ENCODE data around the gene S1PR4. TPM values are rescaled to one million over a fixed set of nuclear protein-coding genes. Genes with fewer than 3 reads are reported as not detected.

Gene S1PR4
- polyA plus RNA-seq, 1 of the 3 experiments (the other 2 are of a cell fraction), result not detected

DNA sequence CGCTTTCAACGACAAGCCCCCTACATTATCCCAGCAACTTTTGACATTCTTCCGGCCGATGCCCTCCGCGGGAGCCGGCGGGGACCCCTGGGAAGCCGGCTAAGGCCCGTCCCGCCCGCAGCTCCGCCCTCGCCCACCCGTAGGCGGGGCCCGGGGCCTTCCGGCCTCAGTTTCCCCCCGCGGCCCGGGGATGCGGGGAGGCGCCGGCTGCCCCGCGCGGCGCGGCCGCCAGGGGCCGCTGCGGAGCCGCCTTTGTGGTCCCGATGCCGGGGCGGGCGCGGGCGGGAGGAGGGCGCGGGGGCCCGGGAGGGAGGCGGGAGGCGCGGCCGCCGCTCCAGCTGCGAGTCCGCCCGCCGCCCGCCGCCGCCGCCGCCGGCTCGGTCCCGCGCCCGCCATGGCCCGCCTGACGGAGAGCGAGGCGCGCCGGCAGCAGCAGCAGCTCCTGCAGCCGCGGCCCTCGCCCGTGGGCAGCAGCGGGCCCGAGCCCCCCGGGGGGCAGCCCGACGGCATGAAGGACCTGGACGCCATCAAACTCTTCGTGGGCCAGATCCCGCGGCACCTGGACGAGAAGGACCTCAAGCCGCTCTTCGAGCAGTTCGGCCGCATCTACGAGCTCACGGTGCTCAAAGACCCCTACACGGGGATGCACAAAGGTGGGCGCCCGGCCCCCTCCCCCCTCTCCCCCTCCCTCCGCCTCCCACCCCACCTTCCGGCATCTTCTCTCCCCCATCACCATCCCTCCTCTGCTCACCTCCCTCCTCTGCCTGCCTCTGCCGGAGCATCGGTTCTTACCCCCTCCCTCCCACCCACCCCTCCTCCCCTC is 46.0 kb downstream of the S1PR4 start, which contains the start of gene CELF5:
Gene CELF5 (plus strand): TSS at position 316 of the 823 bp plus-strand sequence. CDS start 79 bp downstream, at position 395.
- POLR2A ChIA-PET, result no interaction called here
- H3K9ac ChIP-seq, result no peak within 1 kb of the TSS
- peak; percentile 99 for DNase-seq

DNA sequence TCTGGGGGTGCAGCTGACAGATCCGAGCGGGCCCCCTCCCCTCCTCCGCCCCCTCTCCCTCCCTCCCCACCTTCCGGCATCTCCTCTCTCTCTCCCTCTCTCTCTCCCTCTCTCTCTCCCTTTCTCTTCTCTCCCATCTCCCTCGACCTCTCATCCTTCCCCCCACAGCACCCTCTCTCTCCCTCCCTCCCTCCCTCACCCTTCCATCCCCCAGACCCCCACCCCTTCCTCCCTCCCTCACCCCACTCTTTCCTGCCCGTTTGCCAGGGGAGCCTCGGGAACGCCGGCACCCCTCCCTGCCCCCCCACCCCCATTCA is 46.6 kb downstream of the S1PR4 start:
- WGBS (ENCODE audit: low lambda C conversion rate), result 3% methylated on average over 9 of the region's 9 CpGs
- POLR2A ChIA-PET, result no interaction called here
- CTCF ChIA-PET, result interaction anchor here (0.6 to 2.2 kb wide), 16 partner anchors 9 to 274 kb away, joined by 3 to 12 read pairs (median 6); no protein-coding TSS in a partner anchor

More for the DNA sequence above, 46.0 kb downstream of the S1PR4 start, which contains the start of gene CELF5:
- 3% methylated on average over 11 of the region's 94 CpGs for WGBS (ENCODE audit: low lambda C conversion rate)
- Histone ChIP-seq H3K4me2 (peak within 1 kb of the TSS; percentile 51; the same call in 1 of the 2 replicates), H3K36me3 (replicated peaks in 1 of 2; ENCODE audit: control insufficient read depth in 1 of 2, insufficient read depth in 2 of 2, low read length in 1 of 2) (no peaks in the 10 kb centered on the region), H3K4me1 (ENCODE audit: control insufficient read depth in 1 of 2, insufficient read depth in 2 of 2, low read depth in 1 of 2, low read length in 1 of 2) (peaks cover 0 to 3% of the 10 kb centered on the region in 2 experiments; a peak in 1 of 4 replicates), H3K9me3 (no peaks in the 10 kb centered on the region), H3K79me2 (ENCODE audit: insufficient read depth) (no peaks in the 10 kb centered on the region), H3K27me3 (ENCODE audit: insufficient read depth) (no peaks in the 10 kb centered on the region), H3K4me3 (ENCODE audit: low read depth in 2 of 2, low read length in 1 of 2) (peak within 1 kb of the TSS; percentile 26 to 49; a peak in 3 of 4 replicates), H3K27ac (ENCODE audit: low read depth in 2 of 2, low read length in 1 of 2) (no peak within 1 kb of the TSS; a peak in 1 of 4 replicates), H3K9me2 (no peaks in the 10 kb centered on the region), H3F3A (replicated peaks; ENCODE audit: insufficient read depth) (no peaks in the 10 kb centered on the region), H4K20me1 (ENCODE audit: insufficient read depth) (no peaks in the 10 kb centered on the region), H2AFZ (ENCODE audit: low read depth) (no peak within 1 kb of the TSS)
- CTCF ChIA-PET, result interaction anchor here (0.6 to 3.5 kb wide), 29 partner anchors 9 to 274 kb away, joined by 3 to 17 read pairs (median 4); no protein-coding TSS in a partner anchor
- TF ChIP-seq SIN3A (IDR thresholded peaks at IDR 0.05; ENCODE audit: borderline replicate concordance, low read depth, low read length) (no peak), RAD21 (IDR thresholded peaks at IDR 0.05; ENCODE audit: low read length) (peak; percentile 37; the same call in 1 of the 2 replicates), FOXM1 (IDR thresholded peaks at IDR 0.05; ENCODE audit: low read depth) (no peak)
- TF ChIP-seq, protein P1, sequence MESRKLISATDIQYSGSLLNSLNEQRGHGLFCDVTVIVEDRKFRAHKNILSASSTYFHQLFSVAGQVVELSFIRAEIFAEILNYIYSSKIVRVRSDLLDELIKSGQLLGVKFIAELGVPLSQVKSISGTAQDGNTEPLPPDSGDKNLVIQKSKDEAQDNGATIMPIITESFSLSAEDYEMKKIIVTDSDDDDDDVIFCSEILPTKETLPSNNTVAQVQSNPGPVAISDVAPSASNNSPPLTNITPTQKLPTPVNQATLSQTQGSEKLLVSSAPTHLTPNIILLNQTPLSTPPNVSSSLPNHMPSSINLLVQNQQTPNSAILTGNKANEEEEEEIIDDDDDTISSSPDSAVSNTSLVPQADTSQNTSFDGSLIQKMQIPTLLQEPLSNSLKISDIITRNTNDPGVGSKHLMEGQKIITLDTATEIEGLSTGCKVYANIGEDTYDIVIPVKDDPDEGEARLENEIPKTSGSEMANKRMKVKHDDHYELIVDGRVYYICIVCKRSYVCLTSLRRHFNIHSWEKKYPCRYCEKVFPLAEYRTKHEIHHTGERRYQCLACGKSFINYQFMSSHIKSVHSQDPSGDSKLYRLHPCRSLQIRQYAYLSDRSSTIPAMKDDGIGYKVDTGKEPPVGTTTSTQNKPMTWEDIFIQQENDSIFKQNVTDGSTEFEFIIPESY (IDR thresholded peaks at IDR 0.05; ENCODE audit: borderline replicate concordance, low read depth), result no peak
- TF ChIP-seq, protein P2, sequence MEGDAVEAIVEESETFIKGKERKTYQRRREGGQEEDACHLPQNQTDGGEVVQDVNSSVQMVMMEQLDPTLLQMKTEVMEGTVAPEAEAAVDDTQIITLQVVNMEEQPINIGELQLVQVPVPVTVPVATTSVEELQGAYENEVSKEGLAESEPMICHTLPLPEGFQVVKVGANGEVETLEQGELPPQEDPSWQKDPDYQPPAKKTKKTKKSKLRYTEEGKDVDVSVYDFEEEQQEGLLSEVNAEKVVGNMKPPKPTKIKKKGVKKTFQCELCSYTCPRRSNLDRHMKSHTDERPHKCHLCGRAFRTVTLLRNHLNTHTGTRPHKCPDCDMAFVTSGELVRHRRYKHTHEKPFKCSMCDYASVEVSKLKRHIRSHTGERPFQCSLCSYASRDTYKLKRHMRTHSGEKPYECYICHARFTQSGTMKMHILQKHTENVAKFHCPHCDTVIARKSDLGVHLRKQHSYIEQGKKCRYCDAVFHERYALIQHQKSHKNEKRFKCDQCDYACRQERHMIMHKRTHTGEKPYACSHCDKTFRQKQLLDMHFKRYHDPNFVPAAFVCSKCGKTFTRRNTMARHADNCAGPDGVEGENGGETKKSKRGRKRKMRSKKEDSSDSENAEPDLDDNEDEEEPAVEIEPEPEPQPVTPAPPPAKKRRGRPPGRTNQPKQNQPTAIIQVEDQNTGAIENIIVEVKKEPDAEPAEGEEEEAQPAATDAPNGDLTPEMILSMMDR (IDR thresholded peaks at IDR 0.05), result peak; percentile 53

More for the DNA sequence above, 46.6 kb downstream of the S1PR4 start:
- H3K9me2 ChIP-seq, result no peaks in the 10 kb centered on the region
- H3K27me3 ChIP-seq (ENCODE audit: insufficient read depth), result no peaks in the 10 kb centered on the region
- H3F3A ChIP-seq (replicated peaks; ENCODE audit: insufficient read depth), result no peaks in the 10 kb centered on the region
- DNase-seq, result peak; percentile 78
- H2AFZ ChIP-seq (ENCODE audit: low read depth), result no peak overlapping the region
- H3K27ac ChIP-seq (ENCODE audit: low read depth in 2 of 2, low read length in 1 of 2), result no peak overlapping the region
- no peaks in the 10 kb centered on the region for H3K9me3 ChIP-seq
- TF ChIP-seq, protein P3, sequence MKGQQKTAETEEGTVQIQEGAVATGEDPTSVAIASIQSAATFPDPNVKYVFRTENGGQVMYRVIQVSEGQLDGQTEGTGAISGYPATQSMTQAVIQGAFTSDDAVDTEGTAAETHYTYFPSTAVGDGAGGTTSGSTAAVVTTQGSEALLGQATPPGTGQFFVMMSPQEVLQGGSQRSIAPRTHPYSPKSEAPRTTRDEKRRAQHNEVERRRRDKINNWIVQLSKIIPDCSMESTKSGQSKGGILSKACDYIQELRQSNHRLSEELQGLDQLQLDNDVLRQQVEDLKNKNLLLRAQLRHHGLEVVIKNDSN (IDR thresholded peaks at IDR 0.05; ENCODE audit: borderline replicate concordance, low read depth), result no peak
- TF ChIP-seq, protein P4, sequence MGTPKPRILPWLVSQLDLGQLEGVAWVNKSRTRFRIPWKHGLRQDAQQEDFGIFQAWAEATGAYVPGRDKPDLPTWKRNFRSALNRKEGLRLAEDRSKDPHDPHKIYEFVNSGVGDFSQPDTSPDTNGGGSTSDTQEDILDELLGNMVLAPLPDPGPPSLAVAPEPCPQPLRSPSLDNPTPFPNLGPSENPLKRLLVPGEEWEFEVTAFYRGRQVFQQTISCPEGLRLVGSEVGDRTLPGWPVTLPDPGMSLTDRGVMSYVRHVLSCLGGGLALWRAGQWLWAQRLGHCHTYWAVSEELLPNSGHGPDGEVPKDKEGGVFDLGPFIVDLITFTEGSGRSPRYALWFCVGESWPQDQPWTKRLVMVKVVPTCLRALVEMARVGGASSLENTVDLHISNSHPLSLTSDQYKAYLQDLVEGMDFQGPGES (IDR thresholded peaks at IDR 0.05; ENCODE audit: low read depth, low read length), result no peak
- TF ChIP-seq MXI1 (IDR thresholded peaks at IDR 0.05; ENCODE audit: low read depth, low read length) (no peak), YY1 (IDR thresholded peaks at IDR 0.05; ENCODE audit: low read depth) (no peak), RAD21 (IDR thresholded peaks at IDR 0.05; ENCODE audit: low read length) (no peak), ELF1 (IDR thresholded peaks at IDR 0.05) (no peak), TCF12 (IDR thresholded peaks at IDR 0.05) (no peak), SIN3A (IDR thresholded peaks at IDR 0.05; ENCODE audit: borderline replicate concordance, low read depth, low read length) (no peak), POLR2AphosphoS5 (IDR thresholded peaks at IDR 0.05; ENCODE audit: low read depth, low read length) (no peak), EZH2phosphoT487 (IDR thresholded peaks at IDR 0.05; ENCODE audit: borderline replicate concordance, low read depth) (no peak)
- TF ChIP-seq, protein P5, sequence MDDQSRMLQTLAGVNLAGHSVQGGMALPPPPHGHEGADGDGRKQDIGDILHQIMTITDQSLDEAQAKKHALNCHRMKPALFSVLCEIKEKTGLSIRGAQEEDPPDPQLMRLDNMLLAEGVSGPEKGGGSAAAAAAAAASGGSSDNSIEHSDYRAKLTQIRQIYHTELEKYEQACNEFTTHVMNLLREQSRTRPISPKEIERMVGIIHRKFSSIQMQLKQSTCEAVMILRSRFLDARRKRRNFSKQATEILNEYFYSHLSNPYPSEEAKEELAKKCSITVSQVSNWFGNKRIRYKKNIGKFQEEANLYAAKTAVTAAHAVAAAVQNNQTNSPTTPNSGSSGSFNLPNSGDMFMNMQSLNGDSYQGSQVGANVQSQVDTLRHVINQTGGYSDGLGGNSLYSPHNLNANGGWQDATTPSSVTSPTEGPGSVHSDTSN (IDR thresholded peaks at IDR 0.05), result no peak
- H3K4me2 ChIP-seq, result no peak overlapping the region
- H3K9ac ChIP-seq, result no peak overlapping the region
- H3K4me3 ChIP-seq (ENCODE audit: low read depth in 2 of 2, low read length in 1 of 2), result peak overlapping the region in 1 of 2 experiments; percentile 49; a peak in 1 of 4 replicates
- no peaks in the 10 kb centered on the region for H3K36me3 ChIP-seq (replicated peaks in 1 of 2; ENCODE audit: control insufficient read depth in 1 of 2, insufficient read depth in 2 of 2, low read length in 1 of 2)
- H3K4me1 ChIP-seq (ENCODE audit: control insufficient read depth in 1 of 2, insufficient read depth in 2 of 2, low read depth in 1 of 2, low read length in 1 of 2), result peaks cover 0 to 3% of the 10 kb centered on the region in 2 experiments; a peak in 1 of 4 replicates
- H3K79me2 ChIP-seq (ENCODE audit: insufficient read depth), result no peaks in the 10 kb centered on the region
- H4K20me1 ChIP-seq (ENCODE audit: insufficient read depth), result no peaks in the 10 kb centered on the region
